Activated T-cell treated with anti-CD3 and anti-CD28 coated beads, Interleukin-2, amount 50 U/mL, for 24 hours (primary cell): ENCODE data around the gene ADGRL3.

Experiments
- DNase-seq: peaks from one replicate; pipeline ENCODE4 v3.0.0-alpha.2; 2020
- H3K27ac Mint-ChIP-seq: 2 replicates; pipeline ENCODE4 v1.8.0; 2020; ENCODE audit warnings: mild to moderate bottlenecking, mixed read lengths
- H3K27me3 Mint-ChIP-seq: 2 replicates; pipeline ENCODE4 v1.8.0; 2020; ENCODE audit warnings: mixed read lengths
- H3K36me3 Mint-ChIP-seq: 2 replicates; pipeline ENCODE4 v1.8.0; 2020; ENCODE audit warnings: low read depth, mixed read lengths
- H3K4me1 Mint-ChIP-seq: 2 replicates; pipeline ENCODE4 v1.8.0; 2020; ENCODE audit warnings: low read depth, mixed read lengths
- H3K4me3 Mint-ChIP-seq: 2 replicates; pipeline ENCODE4 v1.8.0; 2020; ENCODE audit warnings: mild to moderate bottlenecking, moderate library complexity, mixed read lengths
- H3K9me3 Mint-ChIP-seq: 2 replicates; pipeline ENCODE4 v1.8.0; 2020; ENCODE audit warnings: mixed read lengths

The ADGRL3 gene

DNA sequence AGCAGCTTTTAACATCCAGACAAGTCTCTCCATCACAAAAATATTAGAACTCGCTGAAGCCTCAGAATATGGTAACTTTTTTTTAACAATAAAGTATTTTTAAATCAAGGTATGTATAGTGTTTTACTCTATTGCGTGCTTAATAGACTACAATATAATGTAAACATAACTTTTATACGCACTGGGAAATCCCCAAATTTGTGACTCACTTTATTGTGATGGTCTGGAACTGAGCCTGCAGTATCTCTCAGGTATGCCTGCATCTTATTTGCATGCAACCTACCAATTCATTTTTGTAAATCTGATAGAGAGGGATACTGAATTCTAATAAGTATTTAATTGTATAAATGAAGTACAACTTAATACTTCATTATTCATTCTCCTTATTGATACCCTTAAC lies 823.5 kb downstream of the ADGRL3 start:
- no peak for DNase-seq
- H3K27ac Mint-ChIP-seq = no peak overlapping the region
- H3K4me1 Mint-ChIP-seq = no peaks in the 10 kb centered on the region
- H3K27me3 Mint-ChIP-seq = no peaks in the 10 kb centered on the region
- H3K9me3 Mint-ChIP-seq = peaks cover 10% of the 10 kb centered on the region
- no peak overlapping the region for H3K4me3 Mint-ChIP-seq
- no peaks in the 10 kb centered on the region for H3K36me3 Mint-ChIP-seq

DNA sequence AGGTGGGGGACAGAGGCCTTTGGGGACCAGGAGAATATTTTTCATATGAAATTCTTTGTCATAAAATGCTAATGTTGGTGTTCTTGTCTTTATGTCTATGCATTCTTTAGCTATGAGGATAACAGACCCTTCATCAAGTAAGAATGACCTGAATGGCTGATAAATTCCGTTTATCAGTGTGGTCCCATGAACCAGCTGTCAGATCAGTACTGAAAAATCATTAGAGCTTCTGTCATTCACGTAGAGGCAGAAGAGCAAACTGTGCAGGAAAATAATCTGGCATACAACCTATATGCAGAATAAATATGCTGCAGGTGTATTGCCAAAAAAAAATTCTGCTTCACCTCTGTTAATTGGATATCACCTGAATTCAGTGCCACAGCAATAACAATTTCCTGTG lies 828.6 kb downstream of the ADGRL3 start:
- Mint-ChIP-seq H3K27me3 (no peaks in the 10 kb centered on the region), H3K36me3 (no peaks in the 10 kb centered on the region), H3K4me1 (no peaks in the 10 kb centered on the region), H3K9me3 (peaks cover 9% of the 10 kb centered on the region), H3K4me3 (no peak overlapping the region), H3K27ac (no peak overlapping the region)
- DNase-seq = no peak

GRCh38 chr4:62030958-62031357 lies 830.8 kb downstream of the ADGRL3 start:
- H3K27ac Mint-ChIP-seq = no peak overlapping the region

GRCh38 chr4:62037571-62037970 lies 837.4 kb downstream of the ADGRL3 start:
- peaks cover 19% of the 10 kb centered on the region for H3K9me3 Mint-ChIP-seq
- no peak for DNase-seq
- no peaks in the 10 kb centered on the region for H3K4me1 Mint-ChIP-seq
- H3K4me3 Mint-ChIP-seq = no peak overlapping the region
- no peaks in the 10 kb centered on the region for H3K36me3 Mint-ChIP-seq
- no peak overlapping the region for H3K27ac Mint-ChIP-seq
- no peaks in the 10 kb centered on the region for H3K27me3 Mint-ChIP-seq

More at GRCh38 chr4:62030958-62031357, 830.8 kb downstream of the ADGRL3 start:
- Mint-ChIP-seq H3K9me3 (peaks cover 11% of the 10 kb centered on the region), H3K4me1 (no peaks in the 10 kb centered on the region), H3K36me3 (no peaks in the 10 kb centered on the region), H3K4me3 (no peak overlapping the region), H3K27me3 (no peaks in the 10 kb centered on the region)
- DNase-seq = no peak

DNA sequence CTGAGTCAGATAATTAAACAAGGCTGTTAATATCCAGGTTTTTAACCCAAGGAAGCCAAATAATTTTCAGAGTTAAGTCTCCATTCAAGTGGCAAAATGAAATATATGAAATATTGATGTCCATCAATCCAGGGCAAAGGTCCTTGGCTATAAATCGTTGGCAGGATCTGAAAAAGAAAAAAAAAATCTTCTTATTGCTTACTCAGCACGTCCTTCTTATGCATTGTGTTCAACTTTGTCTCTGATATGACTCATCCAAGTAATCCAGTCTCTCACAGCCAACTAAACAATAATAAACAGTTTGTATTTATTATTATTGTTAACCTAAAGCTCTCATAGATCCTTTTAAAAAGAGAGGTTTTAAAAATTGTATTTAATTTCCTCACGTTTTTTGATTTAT lies 851.2 kb downstream of the ADGRL3 start:
- no peak for DNase-seq
- Mint-ChIP-seq H3K4me3 (no peak overlapping the region), H3K27ac (no peak overlapping the region), H3K9me3 (no peaks in the 10 kb centered on the region), H3K27me3 (no peaks in the 10 kb centered on the region), H3K36me3 (no peaks in the 10 kb centered on the region), H3K4me1 (no peaks in the 10 kb centered on the region)

GRCh38 chr4:62053974-62054373 lies 853.8 kb downstream of the ADGRL3 start:
- H3K4me1 Mint-ChIP-seq = no peaks in the 10 kb centered on the region
- no peaks in the 10 kb centered on the region for H3K27me3 Mint-ChIP-seq
- no peaks in the 10 kb centered on the region for H3K36me3 Mint-ChIP-seq
- DNase-seq = no peak
- H3K27ac Mint-ChIP-seq = no peak overlapping the region
- H3K4me3 Mint-ChIP-seq = no peak overlapping the region
- H3K9me3 Mint-ChIP-seq = peaks cover 2% of the 10 kb centered on the region

- no peaks in the 10 kb centered on the region for H3K36me3 Mint-ChIP-seq
- no peaks in the 10 kb centered on the region for H3K4me1 Mint-ChIP-seq
- H3K9me3 Mint-ChIP-seq = peaks cover 11% of the 10 kb centered on the region
- H3K27me3 Mint-ChIP-seq = no peaks in the 10 kb centered on the region
- DNase-seq = no peak
- H3K27ac Mint-ChIP-seq = no peak overlapping the region
- H3K4me3 Mint-ChIP-seq = no peak overlapping the region
Measured at GRCh38 chr4:62057031-62057430, 856.9 kb downstream of the ADGRL3 start.

GRCh38 chr4:62058571-62058970 lies 858.4 kb downstream of the ADGRL3 start:
- no peak for DNase-seq
- H3K27me3 Mint-ChIP-seq = no peaks in the 10 kb centered on the region
- no peaks in the 10 kb centered on the region for H3K36me3 Mint-ChIP-seq
- peaks cover 11% of the 10 kb centered on the region for H3K9me3 Mint-ChIP-seq
- H3K27ac Mint-ChIP-seq = no peak overlapping the region
- H3K4me3 Mint-ChIP-seq = no peak overlapping the region
- no peaks in the 10 kb centered on the region for H3K4me1 Mint-ChIP-seq

GRCh38 chr4:62070291-62070852 lies 870.2 kb downstream of the ADGRL3 start:
- H3K27ac Mint-ChIP-seq = no peak overlapping the region
- DNase-seq = no peak
- H3K9me3 Mint-ChIP-seq = peaks cover 11% of the 10 kb centered on the region
- no peak overlapping the region for H3K4me3 Mint-ChIP-seq
- H3K4me1 Mint-ChIP-seq = no peaks in the 10 kb centered on the region
- H3K36me3 Mint-ChIP-seq = no peaks in the 10 kb centered on the region
- no peaks in the 10 kb centered on the region for H3K27me3 Mint-ChIP-seq

DNA sequence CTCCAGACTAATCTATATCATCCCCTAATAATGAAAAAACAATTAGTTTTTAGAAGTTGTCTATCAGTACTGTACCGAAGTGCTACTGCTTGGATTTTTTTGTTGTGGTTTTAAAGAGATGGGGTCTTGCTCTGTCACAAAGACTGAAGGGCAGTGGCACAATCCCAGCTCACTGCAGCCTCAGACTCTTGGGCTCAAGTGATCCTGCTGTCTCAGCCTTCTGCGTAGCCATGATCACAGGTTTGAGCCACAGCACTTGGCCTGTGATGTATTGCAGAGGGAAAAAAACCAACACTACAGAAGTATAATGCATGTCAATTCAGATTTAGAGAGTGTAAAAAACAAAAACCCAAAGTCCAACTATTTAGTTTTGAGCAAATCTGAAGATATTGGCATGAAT lies 875.0 kb downstream of the ADGRL3 start:
- peaks cover 16% of the 10 kb centered on the region for H3K9me3 Mint-ChIP-seq
- H3K36me3 Mint-ChIP-seq = no peaks in the 10 kb centered on the region
- no peak overlapping the region for H3K4me3 Mint-ChIP-seq
- DNase-seq = no peak
- H3K27ac Mint-ChIP-seq = no peak overlapping the region
- H3K27me3 Mint-ChIP-seq = no peaks in the 10 kb centered on the region
- no peaks in the 10 kb centered on the region for H3K4me1 Mint-ChIP-seq

- no peak for DNase-seq
- Mint-ChIP-seq H3K27me3 (no peaks in the 10 kb centered on the region), H3K36me3 (no peaks in the 10 kb centered on the region), H3K27ac (no peak overlapping the region), H3K4me3 (no peak overlapping the region), H3K9me3 (peaks cover 12% of the 10 kb centered on the region), H3K4me1 (no peaks in the 10 kb centered on the region)
Measured at GRCh38 chr4:62075521-62075920, 875.4 kb downstream of the ADGRL3 start.

DNA sequence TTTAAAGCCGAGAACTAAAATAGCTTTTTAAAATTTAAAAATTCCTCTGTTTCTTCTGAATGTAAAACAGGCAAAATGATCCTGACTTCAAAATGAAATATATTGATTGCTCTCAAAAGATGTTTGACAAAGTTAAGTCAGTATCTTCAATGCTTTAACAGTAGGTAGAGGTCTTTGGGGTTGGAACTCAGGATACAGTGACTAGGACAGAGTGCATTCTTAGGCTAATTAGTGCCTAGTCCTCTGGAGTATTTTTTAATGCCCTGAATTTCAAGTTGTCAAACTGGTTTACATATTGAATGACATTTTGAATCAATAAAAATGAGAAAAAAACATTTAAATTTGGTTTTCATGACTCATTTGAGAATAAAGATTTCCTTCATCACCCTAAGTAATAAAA lies 877.3 kb downstream of the ADGRL3 start:
- Mint-ChIP-seq H3K4me3 (no peak overlapping the region), H3K27ac (no peak overlapping the region), H3K36me3 (no peaks in the 10 kb centered on the region), H3K4me1 (no peaks in the 10 kb centered on the region), H3K9me3 (peaks cover 8% of the 10 kb centered on the region), H3K27me3 (no peaks in the 10 kb centered on the region)
- DNase-seq = no peak

- Mint-ChIP-seq H3K27me3 (no peaks in the 10 kb centered on the region), H3K9me3 (peaks cover 4% of the 10 kb centered on the region), H3K4me3 (no peak overlapping the region), H3K4me1 (no peaks in the 10 kb centered on the region), H3K27ac (no peak overlapping the region), H3K36me3 (no peaks in the 10 kb centered on the region)
- DNase-seq = no peak
Measured at GRCh38 chr4:62080431-62080830, 880.3 kb downstream of the ADGRL3 start.

- Mint-ChIP-seq H3K4me3 (no peak overlapping the region), H3K27ac (no peak overlapping the region), H3K9me3 (peaks cover 24% of the 10 kb centered on the region), H3K36me3 (no peaks in the 10 kb centered on the region), H3K27me3 (no peaks in the 10 kb centered on the region), H3K4me1 (no peaks in the 10 kb centered on the region)
- no peak for DNase-seq
Measured at GRCh38 chr4:62087706-62088105, 887.6 kb downstream of the ADGRL3 start.

- H3K36me3 Mint-ChIP-seq = no peaks in the 10 kb centered on the region
- H3K9me3 Mint-ChIP-seq = peaks cover 35% of the 10 kb centered on the region
- H3K4me1 Mint-ChIP-seq = no peaks in the 10 kb centered on the region
- no peak overlapping the region for H3K4me3 Mint-ChIP-seq
- H3K27ac Mint-ChIP-seq = no peak overlapping the region
- DNase-seq = no peak
- H3K27me3 Mint-ChIP-seq = no peaks in the 10 kb centered on the region
Measured at GRCh38 chr4:62093735-62094134, 893.6 kb downstream of the ADGRL3 start.

- Mint-ChIP-seq H3K4me1 (no peaks in the 10 kb centered on the region), H3K4me3 (no peak overlapping the region), H3K36me3 (no peaks in the 10 kb centered on the region), H3K9me3 (peaks cover 25% of the 10 kb centered on the region), H3K27ac (no peak overlapping the region), H3K27me3 (no peaks in the 10 kb centered on the region)
- DNase-seq = no peak
Measured at GRCh38 chr4:62096881-62097280, 896.8 kb downstream of the ADGRL3 start.
